GM12878 (cell line): ENCODE measurements around the gene TRAPPC2B. TPM values are rescaled to one million over a fixed set of nuclear protein-coding genes. Genes with fewer than 3 reads are reported as not detected.

ENCODE experiments used
- ATAC-seq: fragments of 200-7000 bp; cut with Tn5 transposase; 3 replicates; pipeline ENCODE4 v1.9.1; 2020; ENCODE audit warnings: mild to moderate bottlenecking, moderate library complexity
- BruUV-seq: library from RNA; stranded (reverse); fragments of 400-500 nt; replicated peaks from 2 replicates; lab custom pipeline; 2021; lab: Mats Ljungman, UMichigan
- CTCF ChIA-PET: fragments of 300-600 bp; sonication (Branson Sonifier 250); formaldehyde crosslinking; extraction: SDS; loops from one replicate; lab custom pipeline; 2021; ENCODE audit warnings: inconsistent platforms; lab: Yijun Ruan, JAX
- POLR2A ChIA-PET: fragments of 350-600 bp; formaldehyde crosslinking; extraction: SDS; loops from one replicate; lab custom pipeline; 2021; ENCODE audit warnings: inconsistent platforms; lab: Charles Lee
- RAD21 ChIA-PET: fragments of 300-600 bp; sonication (Branson Sonifier 250); formaldehyde crosslinking; loops from one replicate; lab custom pipeline; 2023; ENCODE audit warnings: antibody characterized with exemption; ENCODE audit not compliant: unreplicated experiment; lab: Charles Lee
- SMC1A ChIA-PET: fragments of 300-600 bp; sonication (Branson Sonifier 250); formaldehyde crosslinking; loops from one replicate; lab custom pipeline; 2023; ENCODE audit not compliant: unreplicated experiment, uncharacterized antibody; lab: Charles Lee
- DNase-seq: peaks from one replicate; pipeline ENCODE4 v3.0.0-alpha.2; 2011; ENCODE audit warnings: low read depth, low spot score
- FAIRE-seq: peaks from 3 replicates; lab custom pipeline; 2011; peaks lifted over from hg19 to GRCh38; lab: Jason Lieb, UNC
- H2AFZ ChIP-seq: 2 replicates; pipeline ENCODE4 v1.6.0; 2011; ENCODE audit warnings: low read depth, low read length, control low read depth; ENCODE audit not compliant: control insufficient read depth
- H3K27ac ChIP-seq: 2 replicates; pipeline ENCODE4 v1.5.1; 2011; ENCODE audit warnings: control low read depth; ENCODE audit not compliant: control insufficient read depth, insufficient read depth
- H3K27me3 ChIP-seq, 2 experiments: replicated peaks in 1 of 2; 2 replicates each; pipeline versions ENCODE4 v1.6.0 to v1.6.1; 2011; ENCODE audit warnings: low read length in 1 of 2; ENCODE audit not compliant: control insufficient read depth in 2 of 2, insufficient read depth in 2 of 2
- H3K36me3 ChIP-seq, 2 experiments: 2 replicates each; pipeline ENCODE4 v1.5.1; 2011; ENCODE audit warnings: low read length in 1 of 2; ENCODE audit not compliant: control insufficient read depth in 2 of 2, insufficient read depth in 2 of 2
- H3K4me1 ChIP-seq: 2 replicates; pipeline ENCODE4 v1.6.1; 2011; ENCODE audit warnings: mild to moderate bottlenecking, low read length, moderate library complexity, mixed read lengths; ENCODE audit not compliant: control insufficient read depth, insufficient read depth
- H3K4me2 ChIP-seq: 2 replicates; pipeline ENCODE4 v1.6.0; 2011; ENCODE audit warnings: control low read depth; ENCODE audit not compliant: control insufficient read depth, insufficient read depth
- H3K4me3 ChIP-seq: fragments of 200-600 bp; sonication (generic); 2 replicates; pipeline ENCODE4 v1.5.1; 2016
- H3K79me2 ChIP-seq: 2 replicates; pipeline ENCODE4 v1.6.0; 2011; ENCODE audit warnings: low read length; ENCODE audit not compliant: control insufficient read depth, insufficient read depth
- H3K9ac ChIP-seq: 2 replicates; pipeline ENCODE4 v1.8.0; 2011; ENCODE audit warnings: low read length, control low read depth, mixed read lengths; ENCODE audit not compliant: control insufficient read depth, insufficient read depth
- H3K9me3 ChIP-seq: replicated peaks from 3 replicates; pipeline ENCODE4 v1.5.1; 2011; ENCODE audit warnings: mild to moderate bottlenecking, low read length; ENCODE audit not compliant: control insufficient read depth, insufficient read depth
- H4K20me1 ChIP-seq: 2 replicates; pipeline ENCODE4 v1.6.0; 2011; ENCODE audit not compliant: control insufficient read depth, insufficient read depth
- JUND ChIP-seq: IDR thresholded peaks from 2 replicates; pipeline ENCODE4 v1.6.1; 2012; ENCODE audit warnings: low read depth, mild to moderate bottlenecking, low read length, improper control_type of control experiment, moderate library complexity
- MYC ChIP-seq: IDR thresholded peaks from 2 replicates; pipeline ENCODE4 v1.6.1; 2011; ENCODE audit warnings: mild to moderate bottlenecking, low read length, moderate library complexity, inconsistent platforms; ENCODE audit not compliant: insufficient read depth, insufficient replicate concordance, insufficient read length, severe bottlenecking
- RUNX3 ChIP-seq: IDR thresholded peaks from 2 replicates; pipeline ENCODE4 v1.6.1; 2012; ENCODE audit warnings: low read length, inconsistent platforms
- SRF ChIP-seq, 2 experiments: IDR thresholded peaks; 2 replicates each; pipeline ENCODE4 v1.6.1; 2011; ENCODE audit warnings: low read depth in 2 of 2, low read length in 2 of 2, mild to moderate bottlenecking in 1 of 2, moderate library complexity in 1 of 2
- WGBS: methylation state at CpG from one replicate; pipeline ENCODE4 v1.1.6; 2016; ENCODE audit warnings: low lambda C conversion rate; ENCODE audit not compliant: insufficient replicate concordance, insufficient coverage; ENCODE audit errors: missing lambda C conversion rate; 5-methylcytosine and 5-hydroxymethylcytosine counted together
- in situ Hi-C: fragments of 300-500 bp; cut with MboI; formaldehyde crosslinking; loops from 9 replicates; pipeline ENCODE4 v1.14.3; 2018; ENCODE audit warnings: mixed read lengths
- intact Hi-C: fragments of 100-400 bp; cut with micrococcal nuclease; formaldehyde crosslinking; loops from one replicate; pipeline ENCODE4 v1.14.2; 2022; ENCODE audit not compliant: unreplicated experiment
- polyA plus RNA-seq, 11 experiments: library from polyadenylated mRNA; depleted of rRNA in 4 of 11; unstranded in 6 of 11; stranded (reverse) in 5 of 11; fragments of >200 nt; fragmentation: Nextera tagmentation in 4 of 11; fragmentation: Illumina TruSeq in 1 of 11; extraction: Ambion mirVana in 4 of 11; extraction: Trizol in 1 of 11; gene quantifications; 1 replicate in 1 of 11; 2 replicates in 10 of 11; pipeline versions ENCODE4 v1.2.1 to v1.2.3, GENCODE V29; 2011 to 2016; ENCODE audit warnings: inconsistent platforms in 2 of 11, missing spikeins in 2 of 11, low read depth in 1 of 11
- total RNA-seq, 4 experiments: library from RNA; depleted of rRNA in 3 of 4; stranded (reverse); fragments of >200 nt in 3 of 4; fragmentation: Illumina TruSeq in 1 of 4; extraction: Trizol in 1 of 4; gene quantifications; 2 replicates each; pipeline versions ENCODE4 v1.2.1 to v1.2.3, GENCODE V29; 2013 to 2021

The TRAPPC2B gene
- total and polyA plus RNA-seq, 10 of the 15 experiments (the other 5 are each of a cell fraction or from before 2014, with no cell fraction given): 10.6 to 86.4 (median 25.6) TPM

GRCh38 chr19:57321116-57321515 is 42.2 kb upstream of the TRAPPC2B start:
- ATAC-seq (no peak), DNase-seq (no peak), FAIRE-seq (no peak)
- WGBS: 48% methylated on average over 8 of the region's 8 CpGs
- Histone ChIP-seq H4K20me1 (no peaks in the 10 kb centered on the region), H3K9ac (peak overlapping the region; percentile 94), H3K36me3 (peaks cover 3 to 15% of the 10 kb centered on the region in 2 experiments; a peak in 3 of 4 replicates), H3K79me2 (peaks cover 26% of the 10 kb centered on the region), H3K9me3 (no peaks in the 10 kb centered on the region; the same call in 2 of the 3 replicates), H2AFZ (no peak overlapping the region; the same call in 1 of the 2 replicates), H3K27me3 (no peaks in the 10 kb centered on the region), H3K4me3 (peak overlapping the region; percentile 86), H3K4me2 (peak overlapping the region; percentile 77), H3K4me1 (peaks cover 3% of the 10 kb centered on the region; the same call in 1 of the 2 replicates), H3K27ac (peak overlapping the region; percentile 90)
- in situ Hi-C loops (no loop called here), intact Hi-C loops (no loop called here)
- ChIA-PET CTCF (interaction anchor here (0.8 to 2.8 kb wide), 3 partner anchors 18 to 42 kb away, joined by 4 to 6 read pairs (median 4); partner anchors contain the start of genes TRAPPC2B, ZNF304 and ZNF547), RAD21 (no interaction called here), POLR2A (interaction anchor here (1.0 to 1.5 kb wide), 2 partner anchors 19 to 29 kb away, joined by 4 read pairs; no protein-coding TSS in a partner anchor), SMC1A (no interaction called here)
- BruUV-seq: TSS peak; percentile 70
- TF ChIP-seq MYC: no peak
- TF ChIP-seq SRF (IDR thresholded peaks at IDR 0.05; ENCODE audit: low read depth in 2 of 2, low read length in 2 of 2): peak; percentile 35 to 72; a peak in 1 of 4 replicates

GRCh38 chr19:57321751-57322150 is 41.6 kb upstream of the TRAPPC2B start:
- Histone ChIP-seq H3K36me3 (peaks cover 4 to 15% of the 10 kb centered on the region in 2 experiments; a peak in 3 of 4 replicates), H2AFZ (no peak overlapping the region), H3K4me2 (peak overlapping the region; percentile 77), H3K4me3 (peak overlapping the region; percentile 86), H4K20me1 (no peaks in the 10 kb centered on the region), H3K9ac (peak overlapping the region; percentile 94; the same call in 1 of the 2 replicates), H3K4me1 (peaks cover 3% of the 10 kb centered on the region; the same call in 1 of the 2 replicates), H3K79me2 (peaks cover 26% of the 10 kb centered on the region), H3K9me3 (no peaks in the 10 kb centered on the region; the same call in 2 of the 3 replicates), H3K27me3 (no peaks in the 10 kb centered on the region), H3K27ac (no peak overlapping the region)
- intact Hi-C loops (no loop called here), in situ Hi-C loops (no loop called here)
- SMC1A ChIA-PET: interaction anchor here (0.8 to 1.0 kb wide), 2 partner anchors 65 to 79 kb away, joined by 3 to 4 read pairs; no protein-coding TSS in a partner anchor
- POLR2A ChIA-PET: interaction anchor here (1.0 to 1.5 kb wide), 2 partner anchors 20 to 29 kb away, joined by 4 read pairs; no protein-coding TSS in a partner anchor
- FAIRE-seq: no peak
- no TSS peak for BruUV-seq
- CTCF ChIA-PET: interaction anchor here (1.7 to 2.8 kb wide), 2 partner anchors 19 to 41 kb away, joined by 4 to 6 read pairs; partner anchors contain the start of genes TRAPPC2B and ZNF547
- no peak for ATAC-seq
- DNase-seq: no peak
- RAD21 ChIA-PET: no interaction called here
- WGBS: 33% methylated on average over 3 of the region's 3 CpGs
- TF ChIP-seq JUND: no peak
- TF ChIP-seq RUNX3: peak; percentile 39; the same call in 1 of the 2 replicates
